OCI-LY1 (cell line): ENCODE results near the gene TCN1.

Source experiments
- CTCF ChIP-seq: fragments of 200-600 bp; sonication (generic), shearing (Covaris generic); IDR thresholded peaks from 2 replicates; pipeline ENCODE4 v1.5.1; 2017; ENCODE audit warnings: mild to moderate bottlenecking, antibody characterized with exemption, low read length, moderate library complexity, mixed read lengths
- EZH2 ChIP-seq: fragments of 200-600 bp; sonication (generic), shearing (Covaris generic); IDR thresholded peaks from 2 replicates; pipeline ENCODE4 v1.8.0; 2017; ENCODE audit warnings: borderline replicate concordance, mixed run types, mild to moderate bottlenecking, antibody characterized with exemption, low read length, moderate library complexity, mixed read lengths

DNA sequence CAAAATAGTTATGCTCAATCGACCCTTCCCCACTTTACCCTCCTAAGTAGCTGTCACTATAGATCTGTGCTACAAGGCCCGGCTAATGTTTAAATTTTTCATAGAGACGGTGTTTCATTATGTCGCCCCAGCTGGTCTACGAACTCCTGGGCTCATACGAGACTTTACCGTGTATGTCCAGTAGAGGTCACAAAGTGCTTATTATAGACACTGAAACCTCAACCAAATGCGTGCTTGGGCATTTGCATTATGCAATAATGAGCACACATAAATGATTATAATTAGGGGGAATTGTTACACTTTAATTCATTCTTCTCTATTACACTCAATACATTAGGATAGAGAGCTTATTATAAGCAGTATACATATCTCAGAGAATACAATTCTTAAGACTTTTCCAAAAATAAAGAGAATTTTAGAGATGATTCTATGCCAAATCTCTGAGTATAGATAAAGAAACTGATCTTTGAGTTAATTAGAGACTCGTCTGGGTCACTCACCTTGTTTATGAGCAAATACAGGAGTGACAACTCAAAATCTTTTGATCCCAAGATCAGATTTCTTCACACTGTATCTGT, 43.2 kb downstream of the TCN1 start:
- TF ChIP-seq CTCF, result peak; percentile 80
- TF ChIP-seq EZH2, result no peak
